Fibroblast of lung (primary cell): Measurements from ENCODE around the gene TBC1D5.

Experiments
- EZH2 ChIP-seq: IDR thresholded peaks from 2 replicates; pipeline ENCODE4 v1.5.1; 2012; ENCODE audit warnings: low read length, control low read depth, mild to moderate bottlenecking; ENCODE audit errors: missing control alignments
- TF ChIP-seq, protein P1 (sequence below), 2 donors: IDR thresholded peaks in 1 of 2; conservative IDR thresholded peaks in 1 of 2; 1 replicate in 1 of 2; 2 replicates in 1 of 2; pipeline ENCODE4 v1.5.1; 2011 to 2012; ENCODE audit warnings: low read length in 2 of 2, control low read depth in 1 of 2, inconsistent platforms in 1 of 2, low read depth in 1 of 2, mild to moderate bottlenecking in 1 of 2

DNA sequence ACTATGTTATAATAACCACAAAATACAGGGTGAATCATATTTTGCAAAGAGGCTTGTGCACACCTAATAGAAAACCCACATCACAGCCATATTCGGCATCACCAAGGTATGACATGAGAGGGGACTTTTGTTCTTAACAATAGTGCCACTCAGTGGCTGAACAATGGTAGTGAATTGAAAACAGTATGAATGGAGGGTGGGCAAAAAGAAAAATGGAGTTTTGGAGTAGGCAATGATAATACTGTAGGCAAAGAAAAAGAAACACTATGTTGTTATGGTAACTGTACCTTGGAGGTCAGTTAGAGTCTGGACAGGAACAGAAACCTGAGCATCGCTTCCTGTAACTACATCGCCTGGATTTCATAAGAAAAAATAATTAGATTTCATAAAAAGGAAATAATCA, 509.0 kb downstream of the TBC1D5 start:
- TF ChIP-seq, protein P1, sequence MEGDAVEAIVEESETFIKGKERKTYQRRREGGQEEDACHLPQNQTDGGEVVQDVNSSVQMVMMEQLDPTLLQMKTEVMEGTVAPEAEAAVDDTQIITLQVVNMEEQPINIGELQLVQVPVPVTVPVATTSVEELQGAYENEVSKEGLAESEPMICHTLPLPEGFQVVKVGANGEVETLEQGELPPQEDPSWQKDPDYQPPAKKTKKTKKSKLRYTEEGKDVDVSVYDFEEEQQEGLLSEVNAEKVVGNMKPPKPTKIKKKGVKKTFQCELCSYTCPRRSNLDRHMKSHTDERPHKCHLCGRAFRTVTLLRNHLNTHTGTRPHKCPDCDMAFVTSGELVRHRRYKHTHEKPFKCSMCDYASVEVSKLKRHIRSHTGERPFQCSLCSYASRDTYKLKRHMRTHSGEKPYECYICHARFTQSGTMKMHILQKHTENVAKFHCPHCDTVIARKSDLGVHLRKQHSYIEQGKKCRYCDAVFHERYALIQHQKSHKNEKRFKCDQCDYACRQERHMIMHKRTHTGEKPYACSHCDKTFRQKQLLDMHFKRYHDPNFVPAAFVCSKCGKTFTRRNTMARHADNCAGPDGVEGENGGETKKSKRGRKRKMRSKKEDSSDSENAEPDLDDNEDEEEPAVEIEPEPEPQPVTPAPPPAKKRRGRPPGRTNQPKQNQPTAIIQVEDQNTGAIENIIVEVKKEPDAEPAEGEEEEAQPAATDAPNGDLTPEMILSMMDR (conservative IDR thresholded peaks at IDR 0.05 in 1 of 2, IDR thresholded peaks at IDR 0.05 in 1 of 2; ENCODE audit: low read depth in 1 of 2, low read length in 2 of 2), result peak; percentile 68 to 72
- no peak for TF ChIP-seq EZH2
